DOHH2 (cell line): ENCODE data around the gene SHC4.

Source experiments
- H3F3A ChIP-seq: fragments of 200-600 bp; sonication (generic), shearing (Covaris generic); 2 replicates; pipeline ENCODE4 v1.6.0; 2016; ENCODE audit warnings: antibody characterized with exemption, mild to moderate bottlenecking; ENCODE audit not compliant: control insufficient read depth, insufficient read depth
- H3K27ac ChIP-seq: fragments of 200-600 bp; sonication (generic); 2 replicates; pipeline ENCODE4 v1.5.1; 2014; ENCODE audit warnings: low read depth, mild to moderate bottlenecking, low read length, moderate library complexity
- H3K27me3 ChIP-seq: fragments of 200-600 bp; sonication (generic); 2 replicates; pipeline ENCODE4 v1.6.1; 2014; ENCODE audit warnings: mild to moderate bottlenecking, low read length, mixed read lengths; ENCODE audit not compliant: control insufficient read depth
- H3K36me3 ChIP-seq: fragments of 200-600 bp; sonication (generic); 2 replicates; pipeline ENCODE4 v1.6.1; 2014; ENCODE audit warnings: mild to moderate bottlenecking, low read length, moderate library complexity, mixed read lengths; ENCODE audit not compliant: control insufficient read depth
- H3K4me1 ChIP-seq: fragments of 200-600 bp; sonication (generic); 2 replicates; pipeline ENCODE4 v1.6.1; 2014; ENCODE audit warnings: mild to moderate bottlenecking, low read length, mixed read lengths; ENCODE audit not compliant: control insufficient read depth
- H3K4me2 ChIP-seq: fragments of 200-600 bp; sonication (generic); 2 replicates; pipeline ENCODE4 v1.6.0; 2014; ENCODE audit warnings: mild to moderate bottlenecking, low read length, moderate library complexity
- H3K4me3 ChIP-seq: fragments of 200-600 bp; sonication (generic); 2 replicates; pipeline ENCODE4 v1.5.1; 2014; ENCODE audit warnings: mild to moderate bottlenecking, low read length, mixed read lengths
- H3K79me2 ChIP-seq: fragments of 200-600 bp; sonication (generic); 2 replicates; pipeline ENCODE4 v1.6.1; 2014; ENCODE audit warnings: mild to moderate bottlenecking, low read length, mixed read lengths; ENCODE audit not compliant: control insufficient read depth
- H3K9me2 ChIP-seq: fragments of 200-600 bp; sonication (generic); replicated peaks from 2 replicates; pipeline ENCODE4 v1.6.1; 2014; ENCODE audit warnings: mild to moderate bottlenecking, low read length, mixed read lengths; ENCODE audit not compliant: control insufficient read depth
- H3K9me3 ChIP-seq: fragments of 200-600 bp; sonication (generic); 2 replicates; pipeline ENCODE4 v1.6.1; 2014; ENCODE audit warnings: antibody characterized with exemption, low read length, mixed read lengths; ENCODE audit not compliant: control insufficient read depth, insufficient read depth
- H4K20me1 ChIP-seq: fragments of 200-600 bp; sonication (generic); 2 replicates; pipeline ENCODE4 v1.6.0; 2014; ENCODE audit warnings: low read depth, mild to moderate bottlenecking, antibody characterized with exemption, low read length, moderate library complexity; ENCODE audit not compliant: control insufficient read depth, insufficient read depth
- EZH2phosphoT487 ChIP-seq: fragments of 200-600 bp; sonication (generic); IDR thresholded peaks from 2 replicates; pipeline ENCODE4 v1.6.1; 2017; ENCODE audit warnings: borderline replicate concordance, mild to moderate bottlenecking, antibody characterized with exemption, low read length, moderate library complexity, mixed read lengths
- TF ChIP-seq, protein P1 (sequence below): fragments of 200-600 bp; sonication (generic); IDR thresholded peaks from one replicate; pipeline ENCODE4 v1.5.1; 2014; ENCODE audit warnings: antibody characterized with exemption, mild to moderate bottlenecking, low read depth, low read length; ENCODE audit not compliant: poor library complexity, severe bottlenecking

Gene SHC4

DNA sequence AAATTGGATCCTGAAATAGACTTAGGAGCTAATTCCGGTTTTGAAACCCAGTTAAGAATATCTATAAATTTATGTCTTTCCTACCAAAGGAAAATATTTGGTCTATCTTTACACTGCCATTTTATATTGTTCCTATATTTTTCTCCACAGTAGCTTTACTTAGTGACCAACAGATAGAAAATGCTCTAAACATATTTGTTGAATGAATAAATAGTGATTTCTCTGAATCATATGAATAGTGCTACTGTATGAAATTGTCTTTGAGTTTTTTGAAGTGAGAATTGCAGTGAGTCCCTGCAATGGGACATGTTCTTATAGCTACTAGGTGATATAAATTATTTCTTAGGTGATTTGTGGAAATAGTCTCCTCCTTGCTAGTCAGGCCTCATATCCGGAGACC is 104.3 kb downstream of the SHC4 start:
- Histone ChIP-seq H3K4me3 (no peak overlapping the region), H3K27me3 (peaks cover 18% of the 10 kb centered on the region), H3K36me3 (no peaks in the 10 kb centered on the region), H3K9me3 (no peaks in the 10 kb centered on the region), H3K4me1 (no peaks in the 10 kb centered on the region), H4K20me1 (no peaks in the 10 kb centered on the region), H3K79me2 (no peaks in the 10 kb centered on the region), H3F3A (no peaks in the 10 kb centered on the region), H3K4me2 (no peak overlapping the region), H3K9me2 (no peaks in the 10 kb centered on the region), H3K27ac (no peak overlapping the region)
- TF ChIP-seq EZH2phosphoT487 = no peak
- TF ChIP-seq, protein P1, sequence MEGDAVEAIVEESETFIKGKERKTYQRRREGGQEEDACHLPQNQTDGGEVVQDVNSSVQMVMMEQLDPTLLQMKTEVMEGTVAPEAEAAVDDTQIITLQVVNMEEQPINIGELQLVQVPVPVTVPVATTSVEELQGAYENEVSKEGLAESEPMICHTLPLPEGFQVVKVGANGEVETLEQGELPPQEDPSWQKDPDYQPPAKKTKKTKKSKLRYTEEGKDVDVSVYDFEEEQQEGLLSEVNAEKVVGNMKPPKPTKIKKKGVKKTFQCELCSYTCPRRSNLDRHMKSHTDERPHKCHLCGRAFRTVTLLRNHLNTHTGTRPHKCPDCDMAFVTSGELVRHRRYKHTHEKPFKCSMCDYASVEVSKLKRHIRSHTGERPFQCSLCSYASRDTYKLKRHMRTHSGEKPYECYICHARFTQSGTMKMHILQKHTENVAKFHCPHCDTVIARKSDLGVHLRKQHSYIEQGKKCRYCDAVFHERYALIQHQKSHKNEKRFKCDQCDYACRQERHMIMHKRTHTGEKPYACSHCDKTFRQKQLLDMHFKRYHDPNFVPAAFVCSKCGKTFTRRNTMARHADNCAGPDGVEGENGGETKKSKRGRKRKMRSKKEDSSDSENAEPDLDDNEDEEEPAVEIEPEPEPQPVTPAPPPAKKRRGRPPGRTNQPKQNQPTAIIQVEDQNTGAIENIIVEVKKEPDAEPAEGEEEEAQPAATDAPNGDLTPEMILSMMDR = no peak

DNA sequence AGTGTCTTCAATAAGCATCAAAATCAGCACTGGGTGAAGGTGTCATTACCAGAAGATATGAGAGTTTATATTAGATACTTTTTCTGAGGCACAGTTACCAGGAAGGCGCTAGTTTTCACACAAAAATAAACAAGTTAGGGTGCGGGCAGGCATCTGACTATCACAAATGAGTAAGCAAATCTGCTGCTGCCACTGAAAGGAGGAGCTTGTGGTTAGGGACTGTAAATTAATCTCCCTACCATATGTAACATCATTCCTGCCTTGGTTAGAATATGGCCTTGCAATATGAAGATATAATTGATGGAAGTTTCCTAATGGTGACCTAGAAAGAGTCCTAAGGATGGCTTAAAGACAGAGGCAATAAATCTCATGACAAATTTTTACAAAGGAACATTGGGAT is 105.3 kb downstream of the SHC4 start:
- no peak for TF ChIP-seq EZH2phosphoT487
- TF ChIP-seq, protein P1 = no peak
- Histone ChIP-seq H4K20me1 (no peaks in the 10 kb centered on the region), H3K4me2 (no peak overlapping the region), H3K27me3 (peaks cover 18% of the 10 kb centered on the region), H3K4me1 (no peaks in the 10 kb centered on the region), H3K9me2 (no peaks in the 10 kb centered on the region), H3K4me3 (no peak overlapping the region), H3K9me3 (no peaks in the 10 kb centered on the region), H3F3A (no peaks in the 10 kb centered on the region), H3K79me2 (no peaks in the 10 kb centered on the region), H3K36me3 (no peaks in the 10 kb centered on the region), H3K27ac (no peak overlapping the region)

DNA sequence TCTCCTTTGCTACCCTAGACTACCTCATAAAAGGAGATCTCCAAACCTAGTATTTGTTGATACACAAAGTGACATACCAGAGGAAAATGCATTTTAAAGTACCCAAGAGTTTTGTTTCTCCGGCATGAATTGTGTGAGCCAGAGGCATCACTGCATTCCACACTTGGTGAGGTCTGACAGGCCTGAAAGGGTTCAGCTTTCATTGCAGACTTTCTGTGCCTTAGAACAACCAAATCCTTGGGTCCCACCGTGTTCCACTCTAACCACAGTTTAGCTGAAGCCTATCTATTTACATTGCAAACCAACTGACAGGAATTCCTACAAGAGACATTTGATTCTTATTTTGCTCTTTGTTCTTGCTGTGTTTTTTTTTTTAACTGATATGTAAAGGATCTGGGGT is 106.8 kb downstream of the SHC4 start:
- no peak for TF ChIP-seq EZH2phosphoT487
- TF ChIP-seq, protein P1 = no peak
- H4K20me1 ChIP-seq = no peaks in the 10 kb centered on the region
- no peak overlapping the region for H3K27ac ChIP-seq
- H3F3A ChIP-seq = no peaks in the 10 kb centered on the region
- no peaks in the 10 kb centered on the region for H3K79me2 ChIP-seq
- no peaks in the 10 kb centered on the region for H3K9me3 ChIP-seq
- no peaks in the 10 kb centered on the region for H3K36me3 ChIP-seq
- no peaks in the 10 kb centered on the region for H3K9me2 ChIP-seq
- peaks cover 18% of the 10 kb centered on the region for H3K27me3 ChIP-seq
- no peaks in the 10 kb centered on the region for H3K4me1 ChIP-seq
- H3K4me2 ChIP-seq = no peak overlapping the region
- H3K4me3 ChIP-seq = no peak overlapping the region
